A549 (cell line): ENCODE measurements around the gene RPRD1A. TPM values are rescaled to one million over a fixed set of nuclear protein-coding genes. Genes with fewer than 3 reads are reported as not detected.

Source experiments
- ATAC-seq, 2 experiments: fragments of 200-7000 bp in 1 of 2; fragments of >200 bp in 1 of 2; cut with Nextera tagmentation in 1 of 2; cut with Tn5 transposase in 1 of 2; 3 replicates each; pipeline versions ENCODE4 v1.8.0 to v1.9.1; 2018 to 2020; ENCODE audit warnings: mild to moderate bottlenecking in 1 of 2, moderate library complexity in 1 of 2
- CTCF ChIA-PET: fragments of 300-600 bp; sonication (Branson Sonifier 250); formaldehyde crosslinking; extraction: SDS; loops from one replicate; lab custom pipeline; 2021; ENCODE audit warnings: antibody characterized with exemption, inconsistent platforms; lab: Yijun Ruan, JAX
- POLR2A ChIA-PET: fragments of 350-600 bp; formaldehyde crosslinking; extraction: SDS; loops from one replicate; lab custom pipeline; 2021; ENCODE audit warnings: antibody characterized with exemption, inconsistent platforms; lab: Yijun Ruan, JAX
- DNase-seq, 2 experiments: peaks; one replicate each; pipeline versions ENCODE4 v3.0.0 to v3.0.0-alpha.2; 2011 to 2016; ENCODE audit warnings: low read depth in 1 of 2, low spot score in 1 of 2
- FAIRE-seq: peaks from 2 replicates; lab custom pipeline; 2011; peaks lifted over from hg19 to GRCh38; lab: Jason Lieb, UNC
- H3K27ac ChIP-seq, 2 experiments: fragments of >200 bp; sonication (Bioruptor Twin); formaldehyde crosslinking; 3 replicates each; pipeline ENCODE4 v1.5.1; 2016 to 2017
- H3K4me1 ChIP-seq: fragments of >200 bp; sonication (Bioruptor Twin); formaldehyde crosslinking; 3 replicates; pipeline ENCODE4 v1.6.1; 2016
- H3K4me2 ChIP-seq: fragments of >200 bp; sonication (Bioruptor Twin); formaldehyde crosslinking; 3 replicates; pipeline ENCODE4 v1.6.1; 2016
- H3K4me3 ChIP-seq: fragments of >200 bp; sonication (Bioruptor Twin); formaldehyde crosslinking; 3 replicates; pipeline ENCODE4 v1.5.1; 2016
- H3K9me3 ChIP-seq: fragments of >200 bp; sonication (Bioruptor Twin); formaldehyde crosslinking; 3 replicates; pipeline ENCODE4 v1.6.1; 2016
- ATOH8 ChIP-seq: fragments of 250-450 bp; sonication (Bioruptor Pico); IDR thresholded peaks from 2 replicates; pipeline ENCODE4 v1.5.0; 2020; ENCODE audit warnings: low read depth, mild to moderate bottlenecking, moderate library complexity
- CBX8 ChIP-seq: fragments of 200-600 bp; sonication (generic); IDR thresholded peaks from 2 replicates; pipeline ENCODE4 v1.6.1; 2016
- ELK1 ChIP-seq: fragments of 150-350 bp; IDR thresholded peaks from 2 replicates; pipeline ENCODE4 v1.6.1; 2014; ENCODE audit warnings: low read depth, mild to moderate bottlenecking, low read length
- HMGXB4 ChIP-seq: fragments of 250-450 bp; sonication (Bioruptor Pico); IDR thresholded peaks from 2 replicates; pipeline ENCODE4 v1.5.0; 2021; ENCODE audit warnings: mild to moderate bottlenecking, moderate library complexity, borderline replicate concordance
- KDM5A ChIP-seq: fragments of 200-600 bp; sonication (generic); IDR thresholded peaks from 2 replicates; pipeline ENCODE4 v1.6.1; 2016; ENCODE audit warnings: antibody characterized with exemption, mild to moderate bottlenecking
- MYC ChIP-seq: IDR thresholded peaks from 2 replicates; pipeline ENCODE4 v1.6.1; 2012; ENCODE audit warnings: mild to moderate bottlenecking, inconsistent platforms, low read length, improper control_type of control experiment, borderline replicate concordance
- NPAS2 ChIP-seq: fragments of 250-450 bp; sonication (Bioruptor Pico); IDR thresholded peaks from 2 replicates; pipeline ENCODE4 v1.8.0; 2022; ENCODE audit warnings: mild to moderate bottlenecking, moderate library complexity, borderline replicate concordance
- NR3C1 ChIP-seq: fragments of >200 bp; sonication (Bioruptor Twin); formaldehyde crosslinking; IDR thresholded peaks from 3 replicates; pipeline ENCODE4 v1.6.1; 2017
- POLR2AphosphoS2 ChIP-seq: conservative IDR thresholded peaks from 2 replicates; pipeline ENCODE4 v1.6.1; 2012; ENCODE audit warnings: low read length, improper control_type of control experiment, inconsistent platforms
- REST ChIP-seq: fragments of 200-600 bp; sonication (generic); IDR thresholded peaks from 2 replicates; pipeline ENCODE4 v1.6.1; 2016; ENCODE audit warnings: antibody characterized with exemption, mild to moderate bottlenecking, moderate library complexity
- WGBS: methylation state at CpG from one replicate; pipeline ENCODE4 v1.1.6; 2017; ENCODE audit errors: missing lambda C conversion rate; 5-methylcytosine and 5-hydroxymethylcytosine counted together
- polyA plus RNA-seq, 4 experiments: library from polyadenylated mRNA; depleted of rRNA in 3 of 4; stranded (reverse); fragments of >200 nt; fragmentation: RNase III in 1 of 4; extraction: RNeasy Plus Mini Kit Qiagen cat#74134 plus additional on column Dnase treatment in 1 of 4; gene quantifications; 2 replicates in 3 of 4; 3 replicates in 1 of 4; pipeline ENCODE4 v1.2.3, GENCODE V29; 2011 to 2017
- TF ChIP-seq, protein P1 (sequence below): IDR thresholded peaks from 2 replicates; pipeline ENCODE4 v1.6.1; 2012
- TF ChIP-seq, protein P2 (sequence below): fragments of >200 bp; sonication (Bioruptor Twin); formaldehyde crosslinking; IDR thresholded peaks from 2 replicates; pipeline ENCODE4 v1.6.1; 2016

RPRD1A gene
- polyA plus RNA-seq, 2 of the 4 experiments (the other 2 are of a cell fraction), result 25.8 to 58.2 TPM

- Histone ChIP-seq H3K9me3 (no peaks in the 10 kb centered on the region), H3K4me1 (no peaks in the 10 kb centered on the region), H3K4me3 (no peak overlapping the region), H3K4me2 (no peak overlapping the region), H3K27ac (no peak overlapping the region)
- ATAC-seq (no peak), DNase-seq (no peak), FAIRE-seq (no peak)
- POLR2A ChIA-PET, result no interaction called here
- TF ChIP-seq MYC, result no peak
- no peak for TF ChIP-seq NR3C1
- no peak for TF ChIP-seq HMGXB4 (CRISPR knock-in tag)
- no peak for TF ChIP-seq REST
- TF ChIP-seq, protein P1, sequence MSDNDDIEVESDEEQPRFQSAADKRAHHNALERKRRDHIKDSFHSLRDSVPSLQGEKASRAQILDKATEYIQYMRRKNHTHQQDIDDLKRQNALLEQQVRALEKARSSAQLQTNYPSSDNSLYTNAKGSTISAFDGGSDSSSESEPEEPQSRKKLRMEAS, result no peak
- no peak for TF ChIP-seq ELK1
- WGBS, result 61% methylated on average over 6 of the region's 6 CpGs
- CTCF ChIA-PET, result interaction anchor here (1.2 kb wide), 1 partner anchor 71 kb away, joined by 4 read pairs; no protein-coding TSS in a partner anchor
Measured at GRCh38 chr18:36089001-36089400, 21.6 kb upstream of the RPRD1A start.

GRCh38 chr18:36088256-36088655 is 20.9 kb upstream of the RPRD1A start:
- FAIRE-seq (no peak), ATAC-seq (no peak), DNase-seq (no peak)
- CTCF ChIA-PET, result no interaction called here
- H3K4me3 ChIP-seq, result no peak overlapping the region
- TF ChIP-seq CBX8 (no peak), ATOH8 (CRISPR knock-in tag) (no peak), ELK1 (no peak), NPAS2 (CRISPR knock-in tag) (no peak), POLR2AphosphoS2 (no peak), KDM5A (no peak)
- TF ChIP-seq, protein P2, sequence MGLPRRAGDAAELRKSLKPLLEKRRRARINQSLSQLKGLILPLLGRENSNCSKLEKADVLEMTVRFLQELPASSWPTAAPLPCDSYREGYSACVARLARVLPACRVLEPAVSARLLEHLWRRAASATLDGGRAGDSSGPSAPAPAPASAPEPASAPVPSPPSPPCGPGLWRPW, result no peak
- no peaks in the 10 kb centered on the region for H3K9me3 ChIP-seq
- no peaks in the 10 kb centered on the region for H3K4me1 ChIP-seq
- H3K27ac ChIP-seq, result no peak overlapping the region
- POLR2A ChIA-PET, result no interaction called here
- WGBS, result 38% methylated on average over 2 of the region's 2 CpGs
- no peak overlapping the region for H3K4me2 ChIP-seq
